H1 (cell line): Measurements from ENCODE around the gene TCF4.

Experiments
- EP300 ChIP-seq, 2 experiments: IDR thresholded peaks; 1 replicate in 1 of 2; 2 replicates in 1 of 2; pipeline ENCODE4 v1.6.1; 2011 to 2012; ENCODE audit warnings: low read depth in 2 of 2, low read length in 2 of 2, mild to moderate bottlenecking in 2 of 2, borderline replicate concordance in 1 of 2, inconsistent platforms in 1 of 2, moderate library complexity in 1 of 2
- HDAC2 ChIP-seq, 2 experiments: fragments of 300-600 bp in 1 of 2; sonication (generic) in 1 of 2; IDR thresholded peaks; 2 replicates each; pipeline ENCODE4 v1.6.1; 2011 to 2012; ENCODE audit warnings: low read depth in 2 of 2, low read length in 2 of 2, mild to moderate bottlenecking in 2 of 2, moderate library complexity in 2 of 2, borderline replicate concordance in 1 of 2, inconsistent platforms in 1 of 2
- KDM1A ChIP-seq: fragments of 200-600, 300-600 bp; sonication (generic); IDR thresholded peaks from 2 replicates; pipeline ENCODE4 v1.7.1; 2016; ENCODE audit warnings: mild to moderate bottlenecking, low read length, borderline replicate concordance
- POLR2A ChIP-seq, 2 experiments: IDR thresholded peaks; 1 replicate in 1 of 2; 2 replicates in 1 of 2; pipeline ENCODE4 v1.6.1; 2011; ENCODE audit warnings: low read depth in 2 of 2, low read length in 2 of 2, mild to moderate bottlenecking in 2 of 2; ENCODE audit errors: control extremely low read depth in 1 of 2
- POU5F1 ChIP-seq: IDR thresholded peaks from 2 replicates; pipeline ENCODE4 v1.6.1; 2011; ENCODE audit warnings: low read depth, mild to moderate bottlenecking, low read length, moderate library complexity
- RXRA ChIP-seq: IDR thresholded peaks from 2 replicates; pipeline ENCODE4 v1.6.1; 2011; ENCODE audit warnings: low read depth, mild to moderate bottlenecking, low read length, moderate library complexity; ENCODE audit not compliant: insufficient read depth
- SP1 ChIP-seq: IDR thresholded peaks from 2 replicates; pipeline ENCODE4 v1.6.1; 2011; ENCODE audit warnings: low read depth, low read length
- TAF1 ChIP-seq: IDR thresholded peaks from 2 replicates; pipeline ENCODE4 v1.6.1; 2011; ENCODE audit warnings: mild to moderate bottlenecking, low read depth, low read length
- TF ChIP-seq, protein P1 (sequence below): IDR thresholded peaks from 2 replicates; pipeline ENCODE4 v1.6.1; 2011; ENCODE audit warnings: low read depth, mild to moderate bottlenecking, low read length; ENCODE audit not compliant: insufficient read depth
- TF ChIP-seq, protein P2 (sequence below), 3 experiments: IDR thresholded peaks; 1 replicate in 2 of 3; 2 replicates in 1 of 3; pipeline versions ENCODE4 v1.5.1 to v1.6.1; 2011; ENCODE audit warnings: low read length in 3 of 3, mild to moderate bottlenecking in 3 of 3, inconsistent platforms in 2 of 3, low read depth in 1 of 3, moderate library complexity in 1 of 3; ENCODE audit not compliant: insufficient read depth in 1 of 3; ENCODE audit errors: control extremely low read depth in 1 of 3
- TF ChIP-seq, protein P3 (sequence below): fragments of 300-600 bp; sonication (generic); IDR thresholded peaks from 2 replicates; pipeline ENCODE4 v1.7.1; 2012; ENCODE audit warnings: low read length, moderate library complexity, mild to moderate bottlenecking, inconsistent platforms; ENCODE audit not compliant: insufficient replicate concordance

DNA sequence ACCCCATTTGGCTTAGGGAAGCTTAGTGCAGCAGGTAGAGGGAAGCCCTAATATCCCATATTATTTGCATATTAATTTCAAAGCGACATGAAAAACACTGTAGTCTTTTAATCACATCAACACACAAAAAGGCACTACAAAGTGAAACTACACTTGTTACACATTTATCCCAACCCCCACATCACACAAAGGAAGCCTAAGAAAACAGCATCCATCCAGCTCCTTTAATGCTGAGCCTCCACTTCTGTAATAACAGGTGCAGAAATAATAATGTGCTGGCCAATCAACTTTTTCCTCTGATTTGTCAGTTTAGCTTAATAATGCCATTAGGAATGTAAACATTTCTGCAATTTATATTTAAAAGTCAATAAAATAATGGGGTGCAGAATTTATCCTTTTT, 274.0 kb downstream of the TCF4 start:
- TF ChIP-seq KDM1A, result no peak
- TF ChIP-seq, protein P1, sequence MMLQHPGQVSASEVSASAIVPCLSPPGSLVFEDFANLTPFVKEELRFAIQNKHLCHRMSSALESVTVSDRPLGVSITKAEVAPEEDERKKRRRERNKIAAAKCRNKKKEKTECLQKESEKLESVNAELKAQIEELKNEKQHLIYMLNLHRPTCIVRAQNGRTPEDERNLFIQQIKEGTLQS, result no peak
- no peak for TF ChIP-seq POLR2A (IDR thresholded peaks at IDR 0.05; ENCODE audit: control extremely low read depth in 1 of 2, low read depth in 2 of 2, low read length in 2 of 2)
- TF ChIP-seq, protein P2, sequence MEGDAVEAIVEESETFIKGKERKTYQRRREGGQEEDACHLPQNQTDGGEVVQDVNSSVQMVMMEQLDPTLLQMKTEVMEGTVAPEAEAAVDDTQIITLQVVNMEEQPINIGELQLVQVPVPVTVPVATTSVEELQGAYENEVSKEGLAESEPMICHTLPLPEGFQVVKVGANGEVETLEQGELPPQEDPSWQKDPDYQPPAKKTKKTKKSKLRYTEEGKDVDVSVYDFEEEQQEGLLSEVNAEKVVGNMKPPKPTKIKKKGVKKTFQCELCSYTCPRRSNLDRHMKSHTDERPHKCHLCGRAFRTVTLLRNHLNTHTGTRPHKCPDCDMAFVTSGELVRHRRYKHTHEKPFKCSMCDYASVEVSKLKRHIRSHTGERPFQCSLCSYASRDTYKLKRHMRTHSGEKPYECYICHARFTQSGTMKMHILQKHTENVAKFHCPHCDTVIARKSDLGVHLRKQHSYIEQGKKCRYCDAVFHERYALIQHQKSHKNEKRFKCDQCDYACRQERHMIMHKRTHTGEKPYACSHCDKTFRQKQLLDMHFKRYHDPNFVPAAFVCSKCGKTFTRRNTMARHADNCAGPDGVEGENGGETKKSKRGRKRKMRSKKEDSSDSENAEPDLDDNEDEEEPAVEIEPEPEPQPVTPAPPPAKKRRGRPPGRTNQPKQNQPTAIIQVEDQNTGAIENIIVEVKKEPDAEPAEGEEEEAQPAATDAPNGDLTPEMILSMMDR (IDR thresholded peaks at IDR 0.05; ENCODE audit: control extremely low read depth in 1 of 3, insufficient read depth in 1 of 3, low read depth in 1 of 3, low read length in 3 of 3), result no peak
- no peak for TF ChIP-seq HDAC2 (IDR thresholded peaks at IDR 0.05; ENCODE audit: borderline replicate concordance in 1 of 2, low read depth in 2 of 2, low read length in 2 of 2)
- no peak for TF ChIP-seq POU5F1
- TF ChIP-seq RXRA, result no peak
- TF ChIP-seq TAF1, result no peak
- no peak for TF ChIP-seq EP300 (IDR thresholded peaks at IDR 0.05; ENCODE audit: borderline replicate concordance in 1 of 2, low read depth in 2 of 2, low read length in 2 of 2)
- no peak for TF ChIP-seq SP1
- TF ChIP-seq, protein P3, sequence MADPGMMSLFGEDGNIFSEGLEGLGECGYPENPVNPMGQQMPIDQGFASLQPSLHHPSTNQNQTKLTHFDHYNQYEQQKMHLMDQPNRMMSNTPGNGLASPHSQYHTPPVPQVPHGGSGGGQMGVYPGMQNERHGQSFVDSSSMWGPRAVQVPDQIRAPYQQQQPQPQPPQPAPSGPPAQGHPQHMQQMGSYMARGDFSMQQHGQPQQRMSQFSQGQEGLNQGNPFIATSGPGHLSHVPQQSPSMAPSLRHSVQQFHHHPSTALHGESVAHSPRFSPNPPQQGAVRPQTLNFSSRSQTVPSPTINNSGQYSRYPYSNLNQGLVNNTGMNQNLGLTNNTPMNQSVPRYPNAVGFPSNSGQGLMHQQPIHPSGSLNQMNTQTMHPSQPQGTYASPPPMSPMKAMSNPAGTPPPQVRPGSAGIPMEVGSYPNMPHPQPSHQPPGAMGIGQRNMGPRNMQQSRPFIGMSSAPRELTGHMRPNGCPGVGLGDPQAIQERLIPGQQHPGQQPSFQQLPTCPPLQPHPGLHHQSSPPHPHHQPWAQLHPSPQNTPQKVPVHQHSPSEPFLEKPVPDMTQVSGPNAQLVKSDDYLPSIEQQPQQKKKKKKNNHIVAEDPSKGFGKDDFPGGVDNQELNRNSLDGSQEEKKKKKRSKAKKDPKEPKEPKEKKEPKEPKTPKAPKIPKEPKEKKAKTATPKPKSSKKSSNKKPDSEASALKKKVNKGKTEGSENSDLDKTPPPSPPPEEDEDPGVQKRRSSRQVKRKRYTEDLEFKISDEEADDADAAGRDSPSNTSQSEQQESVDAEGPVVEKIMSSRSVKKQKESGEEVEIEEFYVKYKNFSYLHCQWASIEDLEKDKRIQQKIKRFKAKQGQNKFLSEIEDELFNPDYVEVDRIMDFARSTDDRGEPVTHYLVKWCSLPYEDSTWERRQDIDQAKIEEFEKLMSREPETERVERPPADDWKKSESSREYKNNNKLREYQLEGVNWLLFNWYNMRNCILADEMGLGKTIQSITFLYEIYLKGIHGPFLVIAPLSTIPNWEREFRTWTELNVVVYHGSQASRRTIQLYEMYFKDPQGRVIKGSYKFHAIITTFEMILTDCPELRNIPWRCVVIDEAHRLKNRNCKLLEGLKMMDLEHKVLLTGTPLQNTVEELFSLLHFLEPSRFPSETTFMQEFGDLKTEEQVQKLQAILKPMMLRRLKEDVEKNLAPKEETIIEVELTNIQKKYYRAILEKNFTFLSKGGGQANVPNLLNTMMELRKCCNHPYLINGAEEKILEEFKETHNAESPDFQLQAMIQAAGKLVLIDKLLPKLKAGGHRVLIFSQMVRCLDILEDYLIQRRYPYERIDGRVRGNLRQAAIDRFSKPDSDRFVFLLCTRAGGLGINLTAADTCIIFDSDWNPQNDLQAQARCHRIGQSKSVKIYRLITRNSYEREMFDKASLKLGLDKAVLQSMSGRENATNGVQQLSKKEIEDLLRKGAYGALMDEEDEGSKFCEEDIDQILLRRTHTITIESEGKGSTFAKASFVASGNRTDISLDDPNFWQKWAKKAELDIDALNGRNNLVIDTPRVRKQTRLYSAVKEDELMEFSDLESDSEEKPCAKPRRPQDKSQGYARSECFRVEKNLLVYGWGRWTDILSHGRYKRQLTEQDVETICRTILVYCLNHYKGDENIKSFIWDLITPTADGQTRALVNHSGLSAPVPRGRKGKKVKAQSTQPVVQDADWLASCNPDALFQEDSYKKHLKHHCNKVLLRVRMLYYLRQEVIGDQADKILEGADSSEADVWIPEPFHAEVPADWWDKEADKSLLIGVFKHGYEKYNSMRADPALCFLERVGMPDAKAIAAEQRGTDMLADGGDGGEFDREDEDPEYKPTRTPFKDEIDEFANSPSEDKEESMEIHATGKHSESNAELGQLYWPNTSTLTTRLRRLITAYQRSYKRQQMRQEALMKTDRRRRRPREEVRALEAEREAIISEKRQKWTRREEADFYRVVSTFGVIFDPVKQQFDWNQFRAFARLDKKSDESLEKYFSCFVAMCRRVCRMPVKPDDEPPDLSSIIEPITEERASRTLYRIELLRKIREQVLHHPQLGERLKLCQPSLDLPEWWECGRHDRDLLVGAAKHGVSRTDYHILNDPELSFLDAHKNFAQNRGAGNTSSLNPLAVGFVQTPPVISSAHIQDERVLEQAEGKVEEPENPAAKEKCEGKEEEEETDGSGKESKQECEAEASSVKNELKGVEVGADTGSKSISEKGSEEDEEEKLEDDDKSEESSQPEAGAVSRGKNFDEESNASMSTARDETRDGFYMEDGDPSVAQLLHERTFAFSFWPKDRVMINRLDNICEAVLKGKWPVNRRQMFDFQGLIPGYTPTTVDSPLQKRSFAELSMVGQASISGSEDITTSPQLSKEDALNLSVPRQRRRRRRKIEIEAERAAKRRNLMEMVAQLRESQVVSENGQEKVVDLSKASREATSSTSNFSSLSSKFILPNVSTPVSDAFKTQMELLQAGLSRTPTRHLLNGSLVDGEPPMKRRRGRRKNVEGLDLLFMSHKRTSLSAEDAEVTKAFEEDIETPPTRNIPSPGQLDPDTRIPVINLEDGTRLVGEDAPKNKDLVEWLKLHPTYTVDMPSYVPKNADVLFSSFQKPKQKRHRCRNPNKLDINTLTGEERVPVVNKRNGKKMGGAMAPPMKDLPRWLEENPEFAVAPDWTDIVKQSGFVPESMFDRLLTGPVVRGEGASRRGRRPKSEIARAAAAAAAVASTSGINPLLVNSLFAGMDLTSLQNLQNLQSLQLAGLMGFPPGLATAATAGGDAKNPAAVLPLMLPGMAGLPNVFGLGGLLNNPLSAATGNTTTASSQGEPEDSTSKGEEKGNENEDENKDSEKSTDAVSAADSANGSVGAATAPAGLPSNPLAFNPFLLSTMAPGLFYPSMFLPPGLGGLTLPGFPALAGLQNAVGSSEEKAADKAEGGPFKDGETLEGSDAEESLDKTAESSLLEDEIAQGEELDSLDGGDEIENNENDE, result no peak
